Tongue (tissue), 2 donors: ENCODE measurements around the gene BANP. TPM values are rescaled to one million over a fixed set of nuclear protein-coding genes. Genes with fewer than 3 reads are reported as not detected.
"Not testable (repeated sequence)": the region's sequence is repeated elsewhere in the genome, so short reads cannot be mapped to it uniquely, and the experiment has no call there.

Experiments used
- DNase-seq: peaks from one replicate; pipeline ENCODE4 v3.0.0-alpha.2; 2015
- total RNA-seq: library from RNA; depleted of rRNA; stranded (reverse); fragments of >200 nt; gene quantifications from one replicate; pipeline ENCODE4 v1.2.3, GENCODE V29; 2014

Gene BANP
- total RNA-seq: 35.2 TPM

- peak; percentile 99 for DNase-seq
Measured at GRCh38 chr16:87950765-87951551, at the start of gene BANP. Gene BANP (plus strand): TSS chr16:87951434. CDS start chr16:87975116, 23,682 bp downstream.

GRCh38 chr16:87904963-87905362 is 46.3 kb upstream of the BANP start:
- DNase-seq: not testable (repeated sequence)

GRCh38 chr16:87905521-87905920 is 45.7 kb upstream of the BANP start:
- DNase-seq: not testable (repeated sequence)

GRCh38 chr16:87908101-87908500 is 43.1 kb upstream of the BANP start:
- not testable (repeated sequence) for DNase-seq

GRCh38 chr16:87909203-87909935 is 41.9 kb upstream of the BANP start:
- peak; percentile 77 for DNase-seq

GRCh38 chr16:87911106-87911763 is 40.0 kb upstream of the BANP start:
- peak; percentile 81 for DNase-seq

- DNase-seq: not testable (repeated sequence)
Measured at GRCh38 chr16:87912691-87913090, 38.5 kb upstream of the BANP start.

- not testable (repeated sequence) for DNase-seq
Measured at GRCh38 chr16:87914021-87914725, 37.1 kb upstream of the BANP start.

GRCh38 chr16:87914812-87915211 is 36.4 kb upstream of the BANP start:
- no peak for DNase-seq

- no peak for DNase-seq
Measured at GRCh38 chr16:87917503-87917902, 33.7 kb upstream of the BANP start.

- DNase-seq: no peak
Measured at GRCh38 chr16:87918338-87918737, 32.9 kb upstream of the BANP start.

- peak; percentile 45 for DNase-seq
Measured at GRCh38 chr16:87918866-87919680, 32.2 kb upstream of the BANP start.

GRCh38 chr16:87919681-87919994 is 31.6 kb upstream of the BANP start:
- no peak for DNase-seq

GRCh38 chr16:87921236-87921773 is 29.9 kb upstream of the BANP start:
- DNase-seq: no peak

GRCh38 chr16:87922250-87922871 is 28.9 kb upstream of the BANP start:
- no peak for DNase-seq

GRCh38 chr16:87924041-87924810 is 27.0 kb upstream of the BANP start:
- peak; percentile 15 for DNase-seq

GRCh38 chr16:87924811-87925670 is 26.2 kb upstream of the BANP start:
- DNase-seq: peak; percentile 40

- DNase-seq: no peak
Measured at GRCh38 chr16:87926246-87927194, 24.7 kb upstream of the BANP start.
